H1 (cell line): ENCODE measurements around the gene STK40.

Experiments used
- CBX8 ChIP-seq: fragments of 300-800, 300-1000 bp; sonication (generic); IDR thresholded peaks from 2 replicates; pipeline ENCODE4 v1.7.1; 2016; ENCODE audit warnings: low read depth, low read length, borderline replicate concordance
- EP300 ChIP-seq, 2 experiments: IDR thresholded peaks; 1 replicate in 1 of 2; 2 replicates in 1 of 2; pipeline ENCODE4 v1.6.1; 2011 to 2012; ENCODE audit warnings: low read depth in 2 of 2, low read length in 2 of 2, mild to moderate bottlenecking in 2 of 2, borderline replicate concordance in 1 of 2, inconsistent platforms in 1 of 2, moderate library complexity in 1 of 2
- EZH2 ChIP-seq: fragments of 200-600 bp; sonication (generic); IDR thresholded peaks from 2 replicates; pipeline ENCODE4 v1.7.1; 2012; ENCODE audit warnings: low read depth, mild to moderate bottlenecking, moderate library complexity, low read length, inconsistent platforms; ENCODE audit not compliant: severe bottlenecking
- GTF2F1 ChIP-seq: IDR thresholded peaks from 2 replicates; pipeline ENCODE4 v1.6.1; 2012; ENCODE audit warnings: low read depth, low read length, improper control_type of control experiment, borderline replicate concordance
- JUN ChIP-seq: IDR thresholded peaks from 2 replicates; pipeline ENCODE4 v1.6.1; 2011; ENCODE audit warnings: low read depth, mild to moderate bottlenecking, improper control_type of control experiment, low read length
- KDM1A ChIP-seq: fragments of 200-600, 300-600 bp; sonication (generic); IDR thresholded peaks from 2 replicates; pipeline ENCODE4 v1.7.1; 2016; ENCODE audit warnings: mild to moderate bottlenecking, low read length, borderline replicate concordance
- MAX ChIP-seq: IDR thresholded peaks from 2 replicates; pipeline ENCODE4 v1.6.1; 2012; ENCODE audit warnings: inconsistent platforms
- POLR2A ChIP-seq, 2 experiments: IDR thresholded peaks; 1 replicate in 1 of 2; 2 replicates in 1 of 2; pipeline ENCODE4 v1.6.1; 2011; ENCODE audit warnings: low read depth in 2 of 2, low read length in 2 of 2, mild to moderate bottlenecking in 2 of 2; ENCODE audit errors: control extremely low read depth in 1 of 2
- TAF7 ChIP-seq: optimal IDR thresholded peaks from 2 replicates; pipeline ENCODE3; 2011; ENCODE audit warnings: low read depth, mild to moderate bottlenecking, inconsistent platforms, low read length, moderate library complexity, borderline replicate concordance
- TEAD4 ChIP-seq: IDR thresholded peaks from 2 replicates; pipeline ENCODE4 v1.6.1; 2012; ENCODE audit warnings: low read depth, low read length, inconsistent platforms, mixed read lengths
- TF ChIP-seq, protein P1 (sequence below), 3 experiments: IDR thresholded peaks; 1 replicate in 2 of 3; 2 replicates in 1 of 3; pipeline versions ENCODE4 v1.5.1 to v1.6.1; 2011; ENCODE audit warnings: low read length in 3 of 3, mild to moderate bottlenecking in 3 of 3, inconsistent platforms in 2 of 3, low read depth in 1 of 3, moderate library complexity in 1 of 3; ENCODE audit not compliant: insufficient read depth in 1 of 3; ENCODE audit errors: control extremely low read depth in 1 of 3

DNA sequence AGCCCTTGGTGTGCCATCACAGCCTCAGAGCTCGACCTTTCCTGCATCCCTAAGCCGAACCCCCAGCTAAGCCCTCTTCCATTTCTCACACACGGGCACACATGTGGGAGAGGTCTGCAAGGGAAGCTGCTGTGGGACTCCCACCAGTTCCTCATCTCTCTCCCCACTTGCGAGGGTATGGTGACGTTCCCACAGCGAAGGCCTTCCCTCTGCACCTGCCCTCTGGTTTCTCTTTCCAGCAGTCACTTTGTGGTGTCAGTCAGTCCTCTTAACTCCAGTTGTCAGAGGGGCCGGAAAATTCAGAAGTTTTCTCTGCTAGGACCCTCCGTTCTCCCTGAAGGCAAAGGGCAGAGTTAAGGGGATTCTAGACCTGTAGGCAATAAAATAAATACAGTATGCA, 5.5 kb upstream of the STK40 start:
- no peak for TF ChIP-seq EP300 (IDR thresholded peaks at IDR 0.05; ENCODE audit: borderline replicate concordance in 1 of 2, low read depth in 2 of 2, low read length in 2 of 2)
- TF ChIP-seq, protein P1, sequence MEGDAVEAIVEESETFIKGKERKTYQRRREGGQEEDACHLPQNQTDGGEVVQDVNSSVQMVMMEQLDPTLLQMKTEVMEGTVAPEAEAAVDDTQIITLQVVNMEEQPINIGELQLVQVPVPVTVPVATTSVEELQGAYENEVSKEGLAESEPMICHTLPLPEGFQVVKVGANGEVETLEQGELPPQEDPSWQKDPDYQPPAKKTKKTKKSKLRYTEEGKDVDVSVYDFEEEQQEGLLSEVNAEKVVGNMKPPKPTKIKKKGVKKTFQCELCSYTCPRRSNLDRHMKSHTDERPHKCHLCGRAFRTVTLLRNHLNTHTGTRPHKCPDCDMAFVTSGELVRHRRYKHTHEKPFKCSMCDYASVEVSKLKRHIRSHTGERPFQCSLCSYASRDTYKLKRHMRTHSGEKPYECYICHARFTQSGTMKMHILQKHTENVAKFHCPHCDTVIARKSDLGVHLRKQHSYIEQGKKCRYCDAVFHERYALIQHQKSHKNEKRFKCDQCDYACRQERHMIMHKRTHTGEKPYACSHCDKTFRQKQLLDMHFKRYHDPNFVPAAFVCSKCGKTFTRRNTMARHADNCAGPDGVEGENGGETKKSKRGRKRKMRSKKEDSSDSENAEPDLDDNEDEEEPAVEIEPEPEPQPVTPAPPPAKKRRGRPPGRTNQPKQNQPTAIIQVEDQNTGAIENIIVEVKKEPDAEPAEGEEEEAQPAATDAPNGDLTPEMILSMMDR (IDR thresholded peaks at IDR 0.05; ENCODE audit: control extremely low read depth in 1 of 3, insufficient read depth in 1 of 3, low read depth in 1 of 3, low read length in 3 of 3) = no peak
- no peak for TF ChIP-seq TAF7
- TF ChIP-seq MAX = no peak
- TF ChIP-seq CBX8 = no peak
- TF ChIP-seq KDM1A = no peak
- TF ChIP-seq POLR2A (IDR thresholded peaks at IDR 0.05; ENCODE audit: control extremely low read depth in 1 of 2, low read depth in 2 of 2, low read length in 2 of 2) = no peak
- TF ChIP-seq TEAD4 = no peak
- TF ChIP-seq JUN = no peak
- TF ChIP-seq GTF2F1 = no peak
- no peak for TF ChIP-seq EZH2
